CD4-positive, alpha-beta T cell (primary cell): ENCODE results near the gene DCP1B. TPM values are rescaled to one million over a fixed set of nuclear protein-coding genes. Genes with fewer than 3 reads are reported as not detected.

Experiments used
- ATAC-seq: fragments of 200-7000 bp; cut with Tn5 transposase; one replicate; pipeline ENCODE4 v1.10.0; 2022; ENCODE audit warnings: mild to moderate bottlenecking; ENCODE audit not compliant: poor library complexity
- CTCF ChIA-PET: fragments of 350-600 bp; sonication (Branson Sonifier 250); formaldehyde crosslinking; loops from one replicate; lab custom pipeline; 2021; ENCODE audit warnings: antibody characterized with exemption, inconsistent platforms; lab: Charles Lee
- POLR2A ChIA-PET: fragments of 350-600 bp; sonication (Branson Sonifier 250); formaldehyde crosslinking; loops from one replicate; lab custom pipeline; 2021; ENCODE audit warnings: antibody characterized with exemption, inconsistent platforms; lab: Charles Lee
- DNase-seq, 14 experiments: peaks; one replicate each; pipeline ENCODE4 v3.0.0-alpha.2; 2013 to 2020; ENCODE audit warnings: mixed read lengths in 2 of 14
- H3K27ac ChIP-seq, 2 donors: one replicate each; pipeline versions ENCODE4 v1.5.1 to v1.7.0; 2013; ENCODE audit warnings: low read length in 2 of 2, low read depth in 1 of 2, mild to moderate bottlenecking in 1 of 2
- H3K27me3 ChIP-seq, 2 experiments: 1 replicate in 1 of 2; 2 replicates in 1 of 2; pipeline versions ENCODE4 v1.6.1 to v1.7.0; 2013; ENCODE audit warnings: low read length in 2 of 2, control low read depth in 1 of 2, mild to moderate bottlenecking in 1 of 2, moderate library complexity in 1 of 2; ENCODE audit not compliant: insufficient read depth in 2 of 2, control insufficient read depth in 1 of 2
- H3K36me3 ChIP-seq: one replicate; pipeline ENCODE4 v1.6.1; 2013; ENCODE audit warnings: low read length, control low read depth; ENCODE audit not compliant: insufficient read depth
- H3K4me1 ChIP-seq: one replicate; pipeline ENCODE4 v1.6.1; 2013; ENCODE audit warnings: low read length, control low read depth; ENCODE audit not compliant: insufficient read depth
- H3K4me3 ChIP-seq: one replicate; pipeline ENCODE4 v1.5.1; 2013; ENCODE audit warnings: mild to moderate bottlenecking, low read length, moderate library complexity
- H3K9me3 ChIP-seq, 2 experiments: 1 replicate in 1 of 2; 2 replicates in 1 of 2; pipeline versions ENCODE4 v1.6.1 to v1.7.0; 2013; ENCODE audit warnings: low read length in 2 of 2, mild to moderate bottlenecking in 2 of 2, control low read depth in 1 of 2, moderate library complexity in 1 of 2; ENCODE audit not compliant: control insufficient read depth in 1 of 2, insufficient read depth in 1 of 2
- H3K27ac Mint-ChIP-seq: one replicate; pipeline ENCODE4 v1.8.0; 2020; ENCODE audit warnings: mixed read lengths
- H3K27me3 Mint-ChIP-seq: one replicate; pipeline ENCODE4 v1.8.0; 2021; ENCODE audit warnings: mixed read lengths
- H3K36me3 Mint-ChIP-seq: one replicate; pipeline ENCODE4 v1.8.0; 2021; ENCODE audit warnings: low read depth, mixed read lengths
- H3K4me1 Mint-ChIP-seq: one replicate; pipeline ENCODE4 v1.8.0; 2021; ENCODE audit warnings: low read depth, mixed read lengths
- H3K4me3 Mint-ChIP-seq: one replicate; pipeline ENCODE4 v1.8.0; 2020; ENCODE audit warnings: mild to moderate bottlenecking, mixed read lengths
- H3K9me3 Mint-ChIP-seq: one replicate; pipeline ENCODE4 v1.8.0; 2020; ENCODE audit warnings: mixed read lengths
- CTCF ChIP-seq: fragments of 200-600 bp; IDR thresholded peaks from one replicate; pipeline ENCODE4 v1.8.0; 2022; ENCODE audit warnings: antibody characterized with exemption, mild to moderate bottlenecking
- intact Hi-C, 2 experiments: fragments of 100-400 bp; cut with DNase I in 1 of 2; cut with micrococcal nuclease in 1 of 2; formaldehyde crosslinking; loops; one replicate each; pipeline versions ENCODE4 v1.15.1 to v1.9.0; 2023 to 2025; cut with DNase I, micrococcal nuclease
- total RNA-seq, 174 experiments: library from RNA in 2 of 174; stranded (reverse) in 2 of 174; gene quantifications; one replicate each; pipeline ENCODE4 v1.2.3 and lab custom pipeline; 2021 to 2026

DCP1B gene
- total RNA-seq, 2 experiments from 2014 or later = 4.3 to 4.6 TPM

- H3K36me3 Mint-ChIP-seq = no peaks in the 10 kb centered on the region
- no peak for ATAC-seq
- no peak overlapping the region for H3K27ac ChIP-seq
Observed at GRCh38 chr12:1922075-1922709, 82.1 kb downstream of the DCP1B start.

GRCh38 chr12:1920971-1921370 lies 83.3 kb downstream of the DCP1B start:
- Histone ChIP-seq H3K4me3 (no peak overlapping the region), H3K27me3 (no peaks in the 10 kb centered on the region), H3K36me3 (no peaks in the 10 kb centered on the region), H3K9me3 (no peaks in the 10 kb centered on the region), H3K27ac (no peak overlapping the region), H3K4me1 (peaks cover 47% of the 10 kb centered on the region)
- ChIA-PET POLR2A (no interaction called here), CTCF (no interaction called here)
- Mint-ChIP-seq H3K27me3 (peaks cover 18% of the 10 kb centered on the region), H3K9me3 (no peaks in the 10 kb centered on the region), H3K36me3 (no peaks in the 10 kb centered on the region), H3K4me3 (no peak overlapping the region), H3K27ac (no peak overlapping the region), H3K4me1 (peaks cover 37% of the 10 kb centered on the region)
- TF ChIP-seq CTCF = no peak
- ATAC-seq = no peak
- DNase-seq = peak in 2 of 14 experiments; percentile 29 to 43
- intact Hi-C loops = no loop called here

More at GRCh38 chr12:1922075-1922709, 82.1 kb downstream of the DCP1B start:
- CTCF ChIA-PET = no interaction called here
- POLR2A ChIA-PET = no interaction called here
- DNase-seq = peak in 1 of 14 experiments; percentile 68
- Mint-ChIP-seq H3K4me1 (peaks cover 24% of the 10 kb centered on the region), H3K9me3 (no peaks in the 10 kb centered on the region), H3K4me3 (no peak overlapping the region), H3K27ac (no peak overlapping the region), H3K27me3 (peaks cover 14% of the 10 kb centered on the region)
- TF ChIP-seq CTCF = no peak
- intact Hi-C loops = no loop called here
- H3K36me3 ChIP-seq = no peaks in the 10 kb centered on the region
- H3K4me3 ChIP-seq = no peak overlapping the region
- H3K27me3 ChIP-seq = no peaks in the 10 kb centered on the region
- no peaks in the 10 kb centered on the region for H3K9me3 ChIP-seq
- H3K4me1 ChIP-seq = peaks cover 35% of the 10 kb centered on the region

- Mint-ChIP-seq H3K4me1 (peaks cover 42% of the 10 kb centered on the region), H3K9me3 (no peaks in the 10 kb centered on the region), H3K27ac (no peak overlapping the region), H3K36me3 (no peaks in the 10 kb centered on the region), H3K27me3 (peaks cover 18% of the 10 kb centered on the region), H3K4me3 (no peak overlapping the region)
- intact Hi-C loops = no loop called here
- H3K4me3 ChIP-seq = no peak overlapping the region
- no peaks in the 10 kb centered on the region for H3K36me3 ChIP-seq
- ChIA-PET POLR2A (no interaction called here), CTCF (no interaction called here)
- no peak overlapping the region for H3K27ac ChIP-seq
- H3K4me1 ChIP-seq = peaks cover 50% of the 10 kb centered on the region
- TF ChIP-seq CTCF = no peak
- no peaks in the 10 kb centered on the region for H3K9me3 ChIP-seq
- H3K27me3 ChIP-seq = no peaks in the 10 kb centered on the region
- DNase-seq = no peak
- no peak for ATAC-seq
Observed at GRCh38 chr12:1920436-1920835, 83.8 kb downstream of the DCP1B start.
